GM12872 (cell line): ENCODE measurements around the gene AVEN.

ENCODE experiments used
- TF ChIP-seq, protein P1 (sequence below): IDR thresholded peaks from 3 replicates; pipeline ENCODE4 v1.5.1; 2011; ENCODE audit warnings: low read depth, mild to moderate bottlenecking, low read length, moderate library complexity; ENCODE audit not compliant: insufficient read depth

AVEN gene

DNA sequence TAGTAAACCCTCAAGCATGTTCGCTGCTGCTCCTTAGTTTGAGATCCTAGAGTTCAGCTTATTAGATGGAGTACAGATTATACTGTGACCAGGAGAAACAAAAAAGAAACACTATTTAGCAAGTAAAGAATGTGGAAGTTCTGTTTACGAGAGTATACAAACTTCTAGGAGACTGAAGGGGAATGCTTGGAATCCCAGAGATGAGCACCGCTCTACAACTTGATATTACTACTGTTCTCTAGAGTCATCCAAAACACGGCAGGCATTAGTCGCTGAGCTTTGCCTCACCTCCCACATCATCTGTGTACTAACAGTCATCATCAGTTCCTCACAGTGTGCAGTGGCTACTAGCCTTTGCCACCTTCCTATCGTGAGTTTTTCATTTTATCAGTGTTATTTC, 192.1 kb downstream of the AVEN start:
- TF ChIP-seq, protein P1, sequence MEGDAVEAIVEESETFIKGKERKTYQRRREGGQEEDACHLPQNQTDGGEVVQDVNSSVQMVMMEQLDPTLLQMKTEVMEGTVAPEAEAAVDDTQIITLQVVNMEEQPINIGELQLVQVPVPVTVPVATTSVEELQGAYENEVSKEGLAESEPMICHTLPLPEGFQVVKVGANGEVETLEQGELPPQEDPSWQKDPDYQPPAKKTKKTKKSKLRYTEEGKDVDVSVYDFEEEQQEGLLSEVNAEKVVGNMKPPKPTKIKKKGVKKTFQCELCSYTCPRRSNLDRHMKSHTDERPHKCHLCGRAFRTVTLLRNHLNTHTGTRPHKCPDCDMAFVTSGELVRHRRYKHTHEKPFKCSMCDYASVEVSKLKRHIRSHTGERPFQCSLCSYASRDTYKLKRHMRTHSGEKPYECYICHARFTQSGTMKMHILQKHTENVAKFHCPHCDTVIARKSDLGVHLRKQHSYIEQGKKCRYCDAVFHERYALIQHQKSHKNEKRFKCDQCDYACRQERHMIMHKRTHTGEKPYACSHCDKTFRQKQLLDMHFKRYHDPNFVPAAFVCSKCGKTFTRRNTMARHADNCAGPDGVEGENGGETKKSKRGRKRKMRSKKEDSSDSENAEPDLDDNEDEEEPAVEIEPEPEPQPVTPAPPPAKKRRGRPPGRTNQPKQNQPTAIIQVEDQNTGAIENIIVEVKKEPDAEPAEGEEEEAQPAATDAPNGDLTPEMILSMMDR, result no peak

DNA sequence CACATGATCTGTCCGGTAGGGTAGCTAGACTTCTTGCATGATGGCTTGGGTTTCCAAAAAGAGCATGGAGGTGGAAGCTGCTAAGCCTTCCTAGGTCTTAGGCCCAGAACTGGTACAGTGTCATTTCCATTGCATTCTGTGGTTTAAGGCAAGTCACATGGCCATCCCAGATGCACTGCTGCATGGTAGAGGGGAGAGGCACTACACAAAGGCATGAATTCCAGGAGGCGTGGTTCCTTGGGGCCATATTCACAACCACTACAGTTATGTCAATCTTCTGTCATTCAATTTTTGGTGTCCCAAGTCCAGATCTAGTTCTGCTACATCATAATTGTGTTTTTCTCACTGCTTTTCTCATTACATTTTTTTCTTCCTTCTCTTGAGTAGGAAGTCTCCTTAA, 192.9 kb downstream of the AVEN start:
- TF ChIP-seq, protein P1, result no peak

DNA sequence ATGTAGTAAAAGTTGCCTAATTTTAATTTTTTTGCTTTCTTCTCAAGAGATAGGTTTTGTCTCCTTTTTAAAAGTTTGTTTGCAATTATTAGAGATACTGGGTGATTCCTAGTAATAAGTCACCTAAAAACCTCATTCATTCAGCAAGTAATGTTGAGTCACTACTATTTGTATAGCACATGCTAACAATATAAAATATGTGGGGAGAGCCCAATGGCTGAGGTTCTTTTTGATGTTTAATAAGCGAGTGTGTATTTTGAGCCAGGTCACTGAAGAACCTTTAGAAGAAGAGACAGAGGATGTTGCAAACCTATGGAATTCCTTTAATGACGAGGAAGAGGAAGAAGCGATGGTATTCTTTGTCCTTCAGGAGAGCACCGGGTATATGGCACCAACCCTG, 194.4 kb downstream of the AVEN start:
- TF ChIP-seq, protein P1, result no peak

DNA sequence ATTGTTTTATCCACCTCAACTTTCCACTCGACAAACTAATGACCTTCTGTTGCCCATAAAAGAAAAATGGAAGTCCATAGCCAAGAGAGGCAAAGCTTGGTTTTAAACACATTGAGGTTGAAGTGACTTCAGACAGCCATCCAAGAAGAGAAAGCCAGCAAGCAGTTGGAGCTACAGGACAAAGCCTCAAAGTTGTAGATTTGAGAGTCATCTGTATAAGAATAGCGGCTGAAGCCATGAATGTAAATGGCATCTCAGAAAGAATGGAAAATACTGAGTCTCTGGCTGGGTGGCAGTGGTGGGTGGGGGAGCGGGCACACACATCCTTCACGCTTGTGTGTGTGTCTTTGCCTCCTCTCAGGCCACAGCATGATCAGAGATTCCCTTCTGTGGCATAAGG, 194.8 kb downstream of the AVEN start:
- TF ChIP-seq, protein P1, result no peak

DNA sequence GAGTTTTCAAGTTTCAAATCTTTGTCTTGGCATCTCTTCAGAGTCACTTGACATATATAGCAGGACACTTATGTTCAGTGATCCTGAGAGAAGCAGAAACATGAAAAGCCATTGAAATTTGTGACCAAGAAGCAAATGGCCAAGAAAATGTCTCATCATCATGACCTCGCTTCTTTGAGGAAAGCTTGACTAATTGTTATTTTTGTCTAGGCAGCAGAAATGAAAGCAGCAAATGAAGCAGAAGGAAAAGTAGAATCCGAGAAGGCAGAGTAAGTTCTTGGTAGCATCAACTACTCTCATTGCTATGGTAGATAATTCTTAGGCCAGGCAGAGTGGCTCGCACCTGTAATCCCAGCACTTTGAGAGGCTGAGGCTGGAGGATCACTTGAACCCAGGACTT, 198.4 kb downstream of the AVEN start:
- TF ChIP-seq, protein P1, result no peak

DNA sequence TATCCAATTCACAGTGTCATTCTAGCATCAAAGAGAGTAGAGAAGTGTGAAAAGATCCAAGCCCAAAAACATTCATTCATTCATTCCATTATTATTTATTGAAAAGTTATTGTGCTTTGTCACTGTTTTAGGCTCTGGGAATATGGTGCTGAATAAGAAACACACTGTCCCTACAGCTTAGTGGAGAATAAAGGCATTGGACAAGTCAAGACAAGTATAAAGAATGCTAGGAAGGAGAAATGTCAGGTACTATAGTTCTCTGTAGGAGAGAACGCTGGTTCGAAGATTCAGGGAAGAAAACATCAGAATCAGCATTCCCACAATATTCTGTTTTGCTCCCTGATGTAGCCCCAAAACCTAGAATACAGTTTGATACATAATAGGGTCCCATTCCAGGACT, 199.5 kb downstream of the AVEN start:
- TF ChIP-seq, protein P1, result no peak

DNA sequence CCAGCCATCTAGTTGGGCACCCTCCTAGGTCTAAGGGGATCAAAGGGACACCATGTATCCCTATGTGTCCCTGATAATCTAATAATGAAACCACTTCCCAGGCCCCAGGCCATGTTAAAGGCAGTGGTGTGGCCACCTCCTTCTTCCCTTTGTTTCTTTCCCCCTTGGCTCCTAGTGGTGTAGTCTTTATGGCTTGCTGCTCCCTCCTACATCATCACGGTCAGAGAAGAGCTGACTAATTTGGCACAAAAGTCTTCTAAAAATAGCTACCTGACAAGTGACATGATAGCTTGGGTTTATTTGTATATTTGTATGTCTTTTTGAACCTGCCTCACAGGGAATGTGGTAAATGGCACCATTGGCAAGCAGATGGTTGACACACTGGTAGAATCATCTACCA, 201.7 kb downstream of the AVEN start:
- TF ChIP-seq, protein P1, result no peak
